GM12878 (cell line): ENCODE data around the gene PLPP2. TPM values are rescaled to one million over a fixed set of nuclear protein-coding genes. Genes with fewer than 3 reads are reported as not detected.

Experiments used
- ATAC-seq: fragments of 200-7000 bp; cut with Tn5 transposase; 3 replicates; pipeline ENCODE4 v1.9.1; 2020; ENCODE audit warnings: mild to moderate bottlenecking, moderate library complexity
- BruUV-seq: library from RNA; stranded (reverse); fragments of 400-500 nt; replicated peaks from 2 replicates; lab custom pipeline; 2021; lab: Mats Ljungman, UMichigan
- CTCF ChIA-PET: fragments of 300-600 bp; sonication (Branson Sonifier 250); formaldehyde crosslinking; extraction: SDS; loops from one replicate; lab custom pipeline; 2021; ENCODE audit warnings: inconsistent platforms; lab: Yijun Ruan, JAX
- POLR2A ChIA-PET: fragments of 350-600 bp; formaldehyde crosslinking; extraction: SDS; loops from one replicate; lab custom pipeline; 2021; ENCODE audit warnings: inconsistent platforms; lab: Charles Lee
- RAD21 ChIA-PET: fragments of 300-600 bp; sonication (Branson Sonifier 250); formaldehyde crosslinking; loops from one replicate; lab custom pipeline; 2023; ENCODE audit warnings: antibody characterized with exemption; ENCODE audit not compliant: unreplicated experiment; lab: Charles Lee
- SMC1A ChIA-PET: fragments of 300-600 bp; sonication (Branson Sonifier 250); formaldehyde crosslinking; loops from one replicate; lab custom pipeline; 2023; ENCODE audit not compliant: unreplicated experiment, uncharacterized antibody; lab: Charles Lee
- DNase-seq: peaks from one replicate; pipeline ENCODE4 v3.0.0-alpha.2; 2011; ENCODE audit warnings: low read depth, low spot score
- FAIRE-seq: peaks from 3 replicates; lab custom pipeline; 2011; peaks lifted over from hg19 to GRCh38; lab: Jason Lieb, UNC
- H2AFZ ChIP-seq: 2 replicates; pipeline ENCODE4 v1.6.0; 2011; ENCODE audit warnings: low read depth, low read length, control low read depth; ENCODE audit not compliant: control insufficient read depth
- H3K27ac ChIP-seq: 2 replicates; pipeline ENCODE4 v1.5.1; 2011; ENCODE audit warnings: control low read depth; ENCODE audit not compliant: control insufficient read depth, insufficient read depth
- H3K27me3 ChIP-seq, 2 experiments: replicated peaks in 1 of 2; 2 replicates each; pipeline versions ENCODE4 v1.6.0 to v1.6.1; 2011; ENCODE audit warnings: low read length in 1 of 2; ENCODE audit not compliant: control insufficient read depth in 2 of 2, insufficient read depth in 2 of 2
- H3K36me3 ChIP-seq, 2 experiments: 2 replicates each; pipeline ENCODE4 v1.5.1; 2011; ENCODE audit warnings: low read length in 1 of 2; ENCODE audit not compliant: control insufficient read depth in 2 of 2, insufficient read depth in 2 of 2
- H3K4me1 ChIP-seq: 2 replicates; pipeline ENCODE4 v1.6.1; 2011; ENCODE audit warnings: mild to moderate bottlenecking, low read length, moderate library complexity, mixed read lengths; ENCODE audit not compliant: control insufficient read depth, insufficient read depth
- H3K4me2 ChIP-seq: 2 replicates; pipeline ENCODE4 v1.6.0; 2011; ENCODE audit warnings: control low read depth; ENCODE audit not compliant: control insufficient read depth, insufficient read depth
- H3K4me3 ChIP-seq: fragments of 200-600 bp; sonication (generic); 2 replicates; pipeline ENCODE4 v1.5.1; 2016
- H3K79me2 ChIP-seq: 2 replicates; pipeline ENCODE4 v1.6.0; 2011; ENCODE audit warnings: low read length; ENCODE audit not compliant: control insufficient read depth, insufficient read depth
- H3K9ac ChIP-seq: 2 replicates; pipeline ENCODE4 v1.8.0; 2011; ENCODE audit warnings: low read length, control low read depth, mixed read lengths; ENCODE audit not compliant: control insufficient read depth, insufficient read depth
- H3K9me3 ChIP-seq: replicated peaks from 3 replicates; pipeline ENCODE4 v1.5.1; 2011; ENCODE audit warnings: mild to moderate bottlenecking, low read length; ENCODE audit not compliant: control insufficient read depth, insufficient read depth
- H4K20me1 ChIP-seq: 2 replicates; pipeline ENCODE4 v1.6.0; 2011; ENCODE audit not compliant: control insufficient read depth, insufficient read depth
- BHLHE40 ChIP-seq, 2 experiments: fragments of 450-650 bp in 1 of 2; IDR thresholded peaks; 2 replicates each; pipeline ENCODE4 v1.6.1; 2011 to 2017; ENCODE audit warnings: low read depth in 2 of 2, borderline replicate concordance in 1 of 2, improper control_type of control experiment in 1 of 2, low read length in 1 of 2, mild to moderate bottlenecking in 1 of 2
- CBX5 ChIP-seq: sonication (generic); IDR thresholded peaks from 2 replicates; pipeline ENCODE4 v1.6.1; 2016; ENCODE audit warnings: low read depth, moderate library complexity, mild to moderate bottlenecking, inconsistent platforms
- CREB1 ChIP-seq: IDR thresholded peaks from 2 replicates; pipeline ENCODE4 v1.6.1; 2012; ENCODE audit warnings: low read depth, mild to moderate bottlenecking, inconsistent platforms
- DPF2 ChIP-seq: fragments of 450-650 bp; IDR thresholded peaks from 2 replicates; pipeline ENCODE4 v1.6.1; 2017; ENCODE audit warnings: mild to moderate bottlenecking
- HCFC1 ChIP-seq: fragments of 150-350 bp; IDR thresholded peaks from 2 replicates; pipeline ENCODE4 v1.6.1; 2014; ENCODE audit warnings: low read length
- MYB ChIP-seq: fragments of 150-350 bp; IDR thresholded peaks from 2 replicates; pipeline ENCODE4 v1.6.1; 2014; ENCODE audit warnings: mild to moderate bottlenecking, low read depth, low read length, borderline replicate concordance
- TCF3 ChIP-seq: IDR thresholded peaks from 2 replicates; pipeline ENCODE4 v1.6.1; 2012; ENCODE audit warnings: low read depth, mild to moderate bottlenecking, low read length, borderline replicate concordance; ENCODE audit not compliant: insufficient read depth
- USF1 ChIP-seq: IDR thresholded peaks from 2 replicates; pipeline ENCODE4 v1.6.1; 2011; ENCODE audit warnings: borderline replicate concordance, low read depth, mild to moderate bottlenecking, moderate library complexity, mixed read lengths, low read length; ENCODE audit not compliant: insufficient read depth; ENCODE audit errors: extremely low read length
- ZNF217 ChIP-seq: fragments of 450-650 bp; IDR thresholded peaks from 2 replicates; pipeline ENCODE4 v1.6.1; 2017; ENCODE audit warnings: antibody characterized with exemption, mild to moderate bottlenecking
- WGBS: methylation state at CpG from one replicate; pipeline ENCODE4 v1.1.6; 2016; ENCODE audit warnings: low lambda C conversion rate; ENCODE audit not compliant: insufficient replicate concordance, insufficient coverage; ENCODE audit errors: missing lambda C conversion rate; 5-methylcytosine and 5-hydroxymethylcytosine counted together
- in situ Hi-C: fragments of 300-500 bp; cut with MboI; formaldehyde crosslinking; loops from 9 replicates; pipeline ENCODE4 v1.14.3; 2018; ENCODE audit warnings: mixed read lengths
- intact Hi-C: fragments of 100-400 bp; cut with micrococcal nuclease; formaldehyde crosslinking; loops from one replicate; pipeline ENCODE4 v1.14.2; 2022; ENCODE audit not compliant: unreplicated experiment
- polyA plus RNA-seq, 11 experiments: library from polyadenylated mRNA; depleted of rRNA in 4 of 11; unstranded in 6 of 11; stranded (reverse) in 5 of 11; fragments of >200 nt; fragmentation: Nextera tagmentation in 4 of 11; fragmentation: Illumina TruSeq in 1 of 11; extraction: Ambion mirVana in 4 of 11; extraction: Trizol in 1 of 11; gene quantifications; 1 replicate in 1 of 11; 2 replicates in 10 of 11; pipeline versions ENCODE4 v1.2.1 to v1.2.3, GENCODE V29; 2011 to 2016; ENCODE audit warnings: inconsistent platforms in 2 of 11, missing spikeins in 2 of 11, low read depth in 1 of 11
- total RNA-seq, 4 experiments: library from RNA; depleted of rRNA in 3 of 4; stranded (reverse); fragments of >200 nt in 3 of 4; fragmentation: Illumina TruSeq in 1 of 4; extraction: Trizol in 1 of 4; gene quantifications; 2 replicates each; pipeline versions ENCODE4 v1.2.1 to v1.2.3, GENCODE V29; 2013 to 2021

The PLPP2 gene
- total and polyA plus RNA-seq, 10 of the 15 experiments (the other 5 are each of a cell fraction or from before 2014, with no cell fraction given), result 0.04 to 0.62 (median 0.14) TPM; not detected in 7

- TF ChIP-seq MYB, result no peak
- ChIA-PET CTCF (no interaction called here), POLR2A (no interaction called here), SMC1A (no interaction called here), RAD21 (no interaction called here)
- Histone ChIP-seq H3K27me3 (no peaks in the 10 kb centered on the region; a peak in 1 of 4 replicates), H4K20me1 (no peaks in the 10 kb centered on the region), H3K36me3 (no peaks in the 10 kb centered on the region), H3K4me1 (no peaks in the 10 kb centered on the region), H3K9me3 (no peaks in the 10 kb centered on the region), H2AFZ (no peak overlapping the region), H3K9ac (no peak overlapping the region), H3K79me2 (no peaks in the 10 kb centered on the region), H3K4me2 (no peak overlapping the region), H3K27ac (no peak overlapping the region), H3K4me3 (no peak overlapping the region)
- intact Hi-C loops (no loop called here), in situ Hi-C loops (no loop called here)
- FAIRE-seq, result no peak
- ATAC-seq, result no peak
- DNase-seq, result no peak
- no TSS peak for BruUV-seq
- 70% methylated on average over 10 of the region's 10 CpGs for WGBS
These were observed 9.2 kb downstream of the PLPP2 start for GRCh38 chr19:281992-282391.

- no peak overlapping the region for H3K9ac ChIP-seq
- in situ Hi-C loops (no loop called here), intact Hi-C loops (no loop called here)
- H3K4me3 ChIP-seq, result no peak overlapping the region
- no peak overlapping the region for H3K27ac ChIP-seq
- RAD21 ChIA-PET, result no interaction called here
- H4K20me1 ChIP-seq, result no peaks in the 10 kb centered on the region
- ATAC-seq (no peak), DNase-seq (no peak), FAIRE-seq (no peak)
- H3K36me3 ChIP-seq, result no peaks in the 10 kb centered on the region
- TF ChIP-seq CREB1 (no peak), CBX5 (no peak), BHLHE40 (IDR thresholded peaks at IDR 0.05; ENCODE audit: borderline replicate concordance in 1 of 2, low read depth in 2 of 2, low read length in 1 of 2) (no peak), TCF3 (no peak), HCFC1 (no peak), USF1 (no peak), DPF2 (no peak), ZNF217 (no peak)
- H3K4me1 ChIP-seq, result no peaks in the 10 kb centered on the region
- H3K79me2 ChIP-seq, result no peaks in the 10 kb centered on the region
- BruUV-seq, result no TSS peak
- H2AFZ ChIP-seq, result no peak overlapping the region
- SMC1A ChIA-PET, result no interaction called here
- POLR2A ChIA-PET, result no interaction called here
- H3K27me3 ChIP-seq, result no peaks in the 10 kb centered on the region; a peak in 1 of 4 replicates
- H3K4me2 ChIP-seq, result no peak overlapping the region
- no peaks in the 10 kb centered on the region for H3K9me3 ChIP-seq
- CTCF ChIA-PET, result no interaction called here
- WGBS, result 31% methylated on average over 16 of the region's 16 CpGs
These were observed 9.9 kb downstream of the PLPP2 start for GRCh38 chr19:281156-281853.
